Ovary (tissue), 3 donors: Measurements from ENCODE around the gene COIL.

Experiments
- CTCF ChIP-seq, 3 donors: fragments of 450-650 bp in 2 of 3; fragments of 200-600 bp in 1 of 3; IDR thresholded peaks; one replicate each; pipeline versions ENCODE4 v1.5.1 to v1.8.0; 2016 to 2022; ENCODE audit warnings: antibody characterized with exemption in 3 of 3, mild to moderate bottlenecking in 1 of 3
- EP300 ChIP-seq: sonication (generic); formaldehyde crosslinking; IDR thresholded peaks from one replicate; pipeline ENCODE4 v1.6.1; 2017; ENCODE audit warnings: antibody characterized with exemption
- POLR2A ChIP-seq: fragments of 450-650 bp; IDR thresholded peaks from one replicate; pipeline ENCODE4 v1.6.1; 2017; ENCODE audit warnings: antibody characterized with exemption, mild to moderate bottlenecking, moderate library complexity
- donor health status: DM: no; HTN: no; CAD: no.

DNA sequence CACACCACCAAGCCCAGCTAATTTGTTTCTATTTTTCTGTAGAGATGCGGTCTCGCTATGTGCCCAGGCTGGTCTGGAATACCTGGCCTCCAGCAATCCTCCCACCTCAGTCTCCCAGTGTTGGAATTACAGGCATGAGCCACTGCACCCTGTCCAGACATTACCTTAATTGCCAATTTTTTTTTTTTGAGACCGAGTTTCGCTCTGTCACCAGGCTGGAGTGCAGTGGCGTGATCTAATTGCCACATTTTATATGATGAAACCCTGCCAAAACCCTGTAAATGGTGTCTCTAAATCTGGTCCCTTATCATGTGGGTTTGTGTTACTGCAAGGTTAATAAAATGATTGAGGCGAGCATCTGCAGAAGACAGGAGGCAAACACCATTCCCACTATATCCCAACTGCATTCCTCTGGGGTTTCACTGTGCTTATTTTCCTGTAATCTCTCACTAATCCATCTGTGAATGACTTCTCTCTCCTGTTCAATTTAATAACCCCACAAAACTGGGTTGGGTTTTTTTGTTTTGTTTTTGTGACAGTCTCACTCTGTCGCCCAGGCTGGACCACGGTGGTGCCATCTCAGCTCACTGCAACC is 27.6 kb downstream of the COIL start:
- TF ChIP-seq EP300 (no peak), CTCF (IDR thresholded peaks at IDR 0.05) (no peak), POLR2A (no peak)
